Measurements from ENCODE around the gene KIF26A. TPM values are rescaled to one million over a fixed set of nuclear protein-coding genes. Genes with fewer than 3 reads are reported as not detected.
"Not testable (repeated sequence)": the region's sequence is repeated elsewhere in the genome, so short reads cannot be mapped to it uniquely, and the experiment has no call there.

The KIF26A gene
- total RNA-seq, 2 donors from 2014 or later, result 5.6 to 14.1 TPM

- Histone ChIP-seq H3K36me3 (no peaks in the 10 kb centered on the region), H3K27me3 (no peaks in the 10 kb centered on the region), H3K4me3 (no peak overlapping the region), H3K9me3 (no peaks in the 10 kb centered on the region), H3K4me1 (peaks cover 0 to 44% of the 10 kb centered on the region in 2 donors), H3K27ac (no peak overlapping the region)
- DNase-seq (ENCODE audit: low spot score), result no peak
- TF ChIP-seq CTCF (IDR thresholded peaks at IDR 0.05), result no peak
Measured at GRCh38 chr14:104150136-104151025, 12.0 kb downstream of the KIF26A start.

- Histone ChIP-seq H3K36me3 (no peaks in the 10 kb centered on the region), H3K4me1 (peaks cover 0 to 50% of the 10 kb centered on the region in 2 donors), H3K27me3 (no peaks in the 10 kb centered on the region), H3K4me3 (no peak overlapping the region), H3K27ac (no peak overlapping the region), H3K9me3 (no peaks in the 10 kb centered on the region)
- no peak for TF ChIP-seq CTCF (IDR thresholded peaks at IDR 0.05)
- DNase-seq (ENCODE audit: low spot score), result no peak
Measured at GRCh38 chr14:104151026-104151381, 12.6 kb downstream of the KIF26A start.

GRCh38 chr14:104151566-104152245 is 13.3 kb downstream of the KIF26A start:
- H3K36me3 ChIP-seq, result no peaks in the 10 kb centered on the region
- no peaks in the 10 kb centered on the region for H3K9me3 ChIP-seq
- no peak for DNase-seq (ENCODE audit: low spot score)
- no peaks in the 10 kb centered on the region for H3K27me3 ChIP-seq
- TF ChIP-seq CTCF (IDR thresholded peaks at IDR 0.05), result no peak
- H3K27ac ChIP-seq, result no peak overlapping the region
- H3K4me1 ChIP-seq, result peaks cover 0 to 54% of the 10 kb centered on the region in 2 donors
- no peak overlapping the region for H3K4me3 ChIP-seq

GRCh38 chr14:104152246-104152575 is 13.8 kb downstream of the KIF26A start:
- H3K9me3 ChIP-seq, result no peaks in the 10 kb centered on the region
- no peak overlapping the region for H3K27ac ChIP-seq
- H3K36me3 ChIP-seq, result no peaks in the 10 kb centered on the region
- DNase-seq (ENCODE audit: low spot score), result no peak
- H3K27me3 ChIP-seq, result no peaks in the 10 kb centered on the region
- H3K4me3 ChIP-seq, result no peak overlapping the region
- peaks cover 0 to 51% of the 10 kb centered on the region in 2 donors for H3K4me1 ChIP-seq
- no peak for TF ChIP-seq CTCF (IDR thresholded peaks at IDR 0.05)

GRCh38 chr14:104152686-104153393 is 14.5 kb downstream of the KIF26A start:
- H3K4me1 ChIP-seq, result peaks cover 0 to 51% of the 10 kb centered on the region in 2 donors
- H3K36me3 ChIP-seq, result no peaks in the 10 kb centered on the region
- H3K27me3 ChIP-seq, result no peaks in the 10 kb centered on the region
- no peak for TF ChIP-seq CTCF (IDR thresholded peaks at IDR 0.05)
- no peak for DNase-seq (ENCODE audit: low spot score)
- H3K9me3 ChIP-seq, result no peaks in the 10 kb centered on the region
- H3K27ac ChIP-seq, result no peak overlapping the region
- no peak overlapping the region for H3K4me3 ChIP-seq

- not testable (repeated sequence) for H3K36me3 ChIP-seq; H3K27ac ChIP-seq; H3K27me3 ChIP-seq; DNase-seq (ENCODE audit: low spot score); H3K4me3 ChIP-seq; H3K9me3 ChIP-seq
- H3K4me1 ChIP-seq, result peaks cover 0 to 53% of the 10 kb centered on the region in 2 donors
Measured at GRCh38 chr14:104153394-104153755, 15.0 kb downstream of the KIF26A start.

All from right atrium auricular region (tissue), 2 donors.